Neural progenitor cell (in vitro differentiated cells): ENCODE results near the gene SLC16A2. TPM values are rescaled to one million over a fixed set of nuclear protein-coding genes. Genes with fewer than 3 reads are reported as not detected.

Experiments
- DNase-seq: peaks from one replicate; pipeline ENCODE4 v3.0.0-alpha.2; 2016; ENCODE audit warnings: low spot score
- H2AFZ ChIP-seq: fragments of 200-600 bp; sonication (generic); replicated peaks from 2 replicates; pipeline ENCODE4 v1.6.1; 2016; ENCODE audit warnings: antibody characterized with exemption
- H3F3A ChIP-seq: fragments of 200-600 bp; sonication (generic); 2 replicates; pipeline ENCODE4 v1.6.1; 2016; ENCODE audit warnings: antibody characterized with exemption, low read depth
- H3K27ac ChIP-seq: fragments of 200-600 bp; sonication (generic); 2 replicates; pipeline ENCODE4 v1.5.1; 2016; ENCODE audit warnings: mild to moderate bottlenecking
- H3K27me3 ChIP-seq: fragments of 200-600 bp; sonication (generic); 2 replicates; pipeline ENCODE4 v1.6.1; 2016; ENCODE audit warnings: mild to moderate bottlenecking, moderate library complexity
- H3K36me3 ChIP-seq: fragments of 200-600 bp; sonication (generic); 2 replicates; pipeline ENCODE4 v1.5.1; 2016
- H3K4me1 ChIP-seq: fragments of 200-600 bp; sonication (generic); 2 replicates; pipeline ENCODE4 v1.6.1; 2016; ENCODE audit warnings: mixed run types
- H3K4me2 ChIP-seq: fragments of 200-600 bp; sonication (generic); 2 replicates; pipeline ENCODE4 v1.6.1; 2016
- H3K4me3 ChIP-seq: fragments of 200-600 bp; sonication (generic); 2 replicates; pipeline ENCODE4 v1.5.1; 2016
- H3K79me2 ChIP-seq: fragments of 200-600 bp; sonication (generic); 2 replicates; pipeline ENCODE4 v1.6.1; 2016; ENCODE audit warnings: low read depth
- H3K9ac ChIP-seq: fragments of 200-600 bp; sonication (generic); 2 replicates; pipeline ENCODE4 v1.6.1; 2016
- H3K9me3 ChIP-seq: fragments of 200-600 bp; sonication (generic); 2 replicates; pipeline ENCODE4 v1.5.1; 2016; ENCODE audit warnings: low read depth
- H4K20me1 ChIP-seq: fragments of 200-600 bp; sonication (generic); 2 replicates; pipeline ENCODE4 v1.6.1; 2016; ENCODE audit warnings: low read depth
- H3K27ac Mint-ChIP-seq: 3 replicates; pipeline ENCODE4 v1.8.0; 2021; ENCODE audit warnings: mixed read lengths
- H3K27me3 Mint-ChIP-seq: 2 replicates; pipeline ENCODE4 v1.8.0; 2022; ENCODE audit warnings: low read depth, mild to moderate bottlenecking, inconsistent platforms, moderate library complexity, mixed read lengths; ENCODE audit not compliant: insufficient read depth
- H3K36me3 Mint-ChIP-seq: 3 replicates; pipeline ENCODE4 v1.8.0; 2021; ENCODE audit warnings: mixed read lengths
- H3K4me1 Mint-ChIP-seq: 3 replicates; pipeline ENCODE4 v1.8.0; 2021; ENCODE audit warnings: mixed read lengths
- H3K4me3 Mint-ChIP-seq: 3 replicates; pipeline ENCODE4 v1.8.0; 2021; ENCODE audit warnings: mild to moderate bottlenecking, moderate library complexity, mixed read lengths
- H3K9me3 Mint-ChIP-seq: 3 replicates; pipeline ENCODE4 v1.8.0; 2020; ENCODE audit warnings: mixed read lengths
- CTCF ChIP-seq: fragments of 200-600 bp; sonication (generic); IDR thresholded peaks from 2 replicates; pipeline ENCODE4 v1.5.1; 2017; ENCODE audit warnings: antibody characterized with exemption, mild to moderate bottlenecking
- EZH2 ChIP-seq: fragments of 200-600 bp; sonication (generic); IDR thresholded peaks from 2 replicates; pipeline ENCODE4 v1.6.1; 2017; ENCODE audit warnings: antibody characterized with exemption, mild to moderate bottlenecking, moderate library complexity
- EZH2phosphoT487 ChIP-seq: fragments of 200-600 bp; sonication (generic); IDR thresholded peaks from 2 replicates; pipeline ENCODE4 v1.6.1; 2017; ENCODE audit warnings: antibody characterized with exemption
- total RNA-seq: library from RNA; depleted of rRNA; stranded (reverse); fragments of >200 nt; gene quantifications from 2 replicates; pipeline ENCODE4 v1.2.3, GENCODE V29; 2015; ENCODE audit warnings: low replicate concordance

SLC16A2 gene
- total RNA-seq, 1 donor from 2014 or later = 12.6 TPM

- no peaks in the 10 kb centered on the region for H3K9me3 ChIP-seq
- H3K4me1 Mint-ChIP-seq = peaks cover 15% of the 10 kb centered on the region
- no peaks in the 10 kb centered on the region for H3K4me1 ChIP-seq
- no peak overlapping the region for H2AFZ ChIP-seq
- no peaks in the 10 kb centered on the region for H4K20me1 ChIP-seq
- no peaks in the 10 kb centered on the region for H3K27me3 ChIP-seq
- H3K79me2 ChIP-seq = no peaks in the 10 kb centered on the region
- H3F3A ChIP-seq = no peaks in the 10 kb centered on the region
- H3K4me3 ChIP-seq = no peak overlapping the region
- H3K4me2 ChIP-seq = no peak overlapping the region
- H3K9ac ChIP-seq = no peak overlapping the region
- no peak for TF ChIP-seq EZH2
- no peak for TF ChIP-seq EZH2phosphoT487
- no peak for TF ChIP-seq CTCF
- no peak for DNase-seq
- peaks cover 7% of the 10 kb centered on the region for H3K27me3 Mint-ChIP-seq
- no peak overlapping the region for H3K4me3 Mint-ChIP-seq
- H3K9me3 Mint-ChIP-seq = no peaks in the 10 kb centered on the region
- H3K36me3 ChIP-seq = no peaks in the 10 kb centered on the region
- no peak overlapping the region for H3K27ac Mint-ChIP-seq
- no peak overlapping the region for H3K27ac ChIP-seq
- peaks cover 23% of the 10 kb centered on the region for H3K36me3 Mint-ChIP-seq
Measured at GRCh38 chrX:74525116-74525515, 103.8 kb downstream of the SLC16A2 start.

- Histone ChIP-seq H3K79me2 (no peaks in the 10 kb centered on the region), H3K9me3 (no peaks in the 10 kb centered on the region), H3K27me3 (no peaks in the 10 kb centered on the region), H3K9ac (no peak overlapping the region), H4K20me1 (no peaks in the 10 kb centered on the region), H3K36me3 (no peaks in the 10 kb centered on the region), H3K4me2 (no peak overlapping the region), H2AFZ (no peak overlapping the region), H3F3A (no peaks in the 10 kb centered on the region), H3K27ac (no peak overlapping the region), H3K4me3 (no peak overlapping the region), H3K4me1 (no peaks in the 10 kb centered on the region)
- Mint-ChIP-seq H3K9me3 (no peaks in the 10 kb centered on the region), H3K27ac (no peak overlapping the region), H3K4me3 (no peak overlapping the region), H3K36me3 (peaks cover 26% of the 10 kb centered on the region), H3K4me1 (peaks cover 20% of the 10 kb centered on the region), H3K27me3 (peaks cover 5% of the 10 kb centered on the region)
- TF ChIP-seq CTCF (no peak), EZH2phosphoT487 (no peak), EZH2 (no peak)
- DNase-seq = no peak
Measured at GRCh38 chrX:74526764-74527163, 105.5 kb downstream of the SLC16A2 start.

GRCh38 chrX:74527350-74527749 lies 106.1 kb downstream of the SLC16A2 start:
- Mint-ChIP-seq H3K4me1 (peaks cover 20% of the 10 kb centered on the region), H3K36me3 (peaks cover 32% of the 10 kb centered on the region), H3K27me3 (peaks cover 5% of the 10 kb centered on the region), H3K27ac (no peak overlapping the region), H3K4me3 (no peak overlapping the region), H3K9me3 (no peaks in the 10 kb centered on the region)
- Histone ChIP-seq H3K9me3 (no peaks in the 10 kb centered on the region), H3K9ac (no peak overlapping the region), H3F3A (no peaks in the 10 kb centered on the region), H3K36me3 (no peaks in the 10 kb centered on the region), H3K27me3 (no peaks in the 10 kb centered on the region), H3K4me3 (no peak overlapping the region), H2AFZ (no peak overlapping the region), H3K4me2 (no peak overlapping the region), H4K20me1 (no peaks in the 10 kb centered on the region), H3K27ac (no peak overlapping the region), H3K4me1 (no peaks in the 10 kb centered on the region), H3K79me2 (no peaks in the 10 kb centered on the region)
- DNase-seq = no peak
- TF ChIP-seq CTCF = no peak
- no peak for TF ChIP-seq EZH2phosphoT487
